Measurements from ENCODE around the gene AMPH.

- TF ChIP-seq EZH2 (IDR thresholded peaks at IDR 0.05) (no peak), POLR2AphosphoS5 (IDR thresholded peaks at IDR 0.05; ENCODE audit: borderline replicate concordance, low read depth, low read length) (no peak)
Measured at GRCh38 chr7:38411404-38411803, 219.8 kb downstream of the AMPH start.

All from SK-N-MC (cell line).